Measurements from ENCODE around the gene SYT17. TPM values are rescaled to one million over a fixed set of nuclear protein-coding genes. Genes with fewer than 3 reads are reported as not detected.

Gene SYT17, protein sequence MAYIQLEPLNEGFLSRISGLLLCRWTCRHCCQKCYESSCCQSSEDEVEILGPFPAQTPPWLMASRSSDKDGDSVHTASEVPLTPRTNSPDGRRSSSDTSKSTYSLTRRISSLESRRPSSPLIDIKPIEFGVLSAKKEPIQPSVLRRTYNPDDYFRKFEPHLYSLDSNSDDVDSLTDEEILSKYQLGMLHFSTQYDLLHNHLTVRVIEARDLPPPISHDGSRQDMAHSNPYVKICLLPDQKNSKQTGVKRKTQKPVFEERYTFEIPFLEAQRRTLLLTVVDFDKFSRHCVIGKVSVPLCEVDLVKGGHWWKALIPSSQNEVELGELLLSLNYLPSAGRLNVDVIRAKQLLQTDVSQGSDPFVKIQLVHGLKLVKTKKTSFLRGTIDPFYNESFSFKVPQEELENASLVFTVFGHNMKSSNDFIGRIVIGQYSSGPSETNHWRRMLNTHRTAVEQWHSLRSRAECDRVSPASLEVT
- 6.6 and 10.7 TPM in 2 replicates for total RNA-seq
- long read RNA-seq, partial matches to known transcripts = 0 of 6 reads
- long read RNA-seq, other reads (novel, unspliced or antisense) = 6 of 6 reads

- H3K9me3 Mint-ChIP-seq (ENCODE audit: low read depth) = no peaks in the 10 kb centered on the region
- H3K27me3 Mint-ChIP-seq = peaks cover 37% of the 10 kb centered on the region
- peaks cover 5% of the 10 kb centered on the region for H3K4me1 Mint-ChIP-seq (ENCODE audit: low read depth)
- TF ChIP-seq, protein P1, sequence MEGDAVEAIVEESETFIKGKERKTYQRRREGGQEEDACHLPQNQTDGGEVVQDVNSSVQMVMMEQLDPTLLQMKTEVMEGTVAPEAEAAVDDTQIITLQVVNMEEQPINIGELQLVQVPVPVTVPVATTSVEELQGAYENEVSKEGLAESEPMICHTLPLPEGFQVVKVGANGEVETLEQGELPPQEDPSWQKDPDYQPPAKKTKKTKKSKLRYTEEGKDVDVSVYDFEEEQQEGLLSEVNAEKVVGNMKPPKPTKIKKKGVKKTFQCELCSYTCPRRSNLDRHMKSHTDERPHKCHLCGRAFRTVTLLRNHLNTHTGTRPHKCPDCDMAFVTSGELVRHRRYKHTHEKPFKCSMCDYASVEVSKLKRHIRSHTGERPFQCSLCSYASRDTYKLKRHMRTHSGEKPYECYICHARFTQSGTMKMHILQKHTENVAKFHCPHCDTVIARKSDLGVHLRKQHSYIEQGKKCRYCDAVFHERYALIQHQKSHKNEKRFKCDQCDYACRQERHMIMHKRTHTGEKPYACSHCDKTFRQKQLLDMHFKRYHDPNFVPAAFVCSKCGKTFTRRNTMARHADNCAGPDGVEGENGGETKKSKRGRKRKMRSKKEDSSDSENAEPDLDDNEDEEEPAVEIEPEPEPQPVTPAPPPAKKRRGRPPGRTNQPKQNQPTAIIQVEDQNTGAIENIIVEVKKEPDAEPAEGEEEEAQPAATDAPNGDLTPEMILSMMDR (IDR thresholded peaks at IDR 0.05; ENCODE audit: unreplicated experiment) = peak; percentile 91
- no peak within 1 kb of the TSS for H3K27ac Mint-ChIP-seq
- H3K4me3 Mint-ChIP-seq (ENCODE audit: low read depth) = peak within 1 kb of the TSS; percentile 73
- H3K36me3 Mint-ChIP-seq (ENCODE audit: insufficient read depth) = no peaks in the 10 kb centered on the region
- peak; percentile 79 for DNase-seq (ENCODE audit: low spot score, unreplicated experiment)
These were observed at the start of gene SYT17 for GRCh38 chr16:19167710-19168370. SYT17 (plus strand) TSS chr16:19168240; CDS start chr16:19168647, 407 bp downstream.

DNA sequence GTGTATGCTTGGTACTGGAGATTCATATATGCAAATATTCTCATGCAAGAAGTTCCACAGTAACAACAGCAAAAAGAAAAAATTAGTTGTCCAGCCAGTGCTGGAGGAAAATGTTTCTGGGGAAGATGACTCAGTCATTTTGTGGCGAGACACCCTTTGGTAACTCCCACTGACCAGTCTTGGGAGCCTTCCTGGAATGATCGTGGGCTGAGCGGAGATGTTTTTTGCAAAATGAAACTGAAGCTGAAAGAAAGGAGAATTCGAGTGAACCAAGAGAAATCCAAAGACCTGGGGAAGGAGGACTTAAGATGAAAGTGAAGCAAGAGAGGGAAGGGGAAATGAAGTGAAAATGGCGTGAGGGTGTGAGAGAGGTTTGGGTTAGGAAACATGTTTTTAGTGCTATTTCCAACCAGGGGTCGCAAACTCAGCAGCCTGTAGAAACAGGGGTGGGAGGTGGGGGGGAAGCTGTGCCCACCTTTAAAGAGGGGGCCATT, 49.1 kb upstream of the SYT17 start:
- Mint-ChIP-seq H3K4me3 (ENCODE audit: low read depth) (no peak overlapping the region), H3K9me3 (ENCODE audit: low read depth) (no peaks in the 10 kb centered on the region), H3K27me3 (peaks cover 21% of the 10 kb centered on the region), H3K27ac (no peak overlapping the region), H3K4me1 (ENCODE audit: low read depth) (peaks cover 1% of the 10 kb centered on the region), H3K36me3 (ENCODE audit: insufficient read depth) (no peaks in the 10 kb centered on the region)
- DNase-seq (ENCODE audit: low spot score, unreplicated experiment) = no peak
- TF ChIP-seq, protein P1 (IDR thresholded peaks at IDR 0.05; ENCODE audit: unreplicated experiment) = no peak

DNA sequence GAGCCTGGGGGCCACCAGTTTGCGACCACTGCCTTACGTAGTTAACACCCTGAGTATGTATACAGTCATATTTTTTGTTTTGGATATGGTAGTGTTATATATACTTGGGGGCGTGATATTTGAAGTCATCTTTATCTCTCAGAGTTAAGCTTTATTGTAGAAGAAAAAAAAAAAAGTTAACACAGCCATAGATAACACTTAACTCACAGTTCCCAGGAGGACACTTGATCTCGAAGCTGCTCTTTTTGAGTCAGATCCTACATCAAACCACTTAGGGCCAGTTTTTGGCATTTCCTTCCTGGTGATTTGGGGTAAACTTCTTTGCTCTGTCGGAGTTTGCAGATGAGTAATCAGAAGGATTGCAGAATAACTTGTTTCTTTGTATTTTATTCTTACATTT, 48.5 kb upstream of the SYT17 start:
- TF ChIP-seq, protein P1 (IDR thresholded peaks at IDR 0.05; ENCODE audit: unreplicated experiment) = no peak
- Mint-ChIP-seq H3K9me3 (ENCODE audit: low read depth) (no peaks in the 10 kb centered on the region), H3K4me3 (ENCODE audit: low read depth) (no peak overlapping the region), H3K4me1 (ENCODE audit: low read depth) (peaks cover 1% of the 10 kb centered on the region), H3K36me3 (ENCODE audit: insufficient read depth) (no peaks in the 10 kb centered on the region), H3K27me3 (peaks cover 21% of the 10 kb centered on the region), H3K27ac (no peak overlapping the region)
- no peak for DNase-seq (ENCODE audit: low spot score, unreplicated experiment)

- H3K36me3 Mint-ChIP-seq (ENCODE audit: insufficient read depth) = no peaks in the 10 kb centered on the region
- DNase-seq (ENCODE audit: low spot score, unreplicated experiment) = no peak
- peaks cover 3% of the 10 kb centered on the region for H3K27me3 Mint-ChIP-seq
- H3K4me3 Mint-ChIP-seq (ENCODE audit: low read depth) = no peak overlapping the region
- no peak overlapping the region for H3K27ac Mint-ChIP-seq
- H3K4me1 Mint-ChIP-seq (ENCODE audit: low read depth) = peaks cover 1% of the 10 kb centered on the region
- no peaks in the 10 kb centered on the region for H3K9me3 Mint-ChIP-seq (ENCODE audit: low read depth)
- TF ChIP-seq, protein P1 (IDR thresholded peaks at IDR 0.05; ENCODE audit: unreplicated experiment) = no peak
These were observed 44.4 kb upstream of the SYT17 start for GRCh38 chr16:19123535-19124178.

DNA sequence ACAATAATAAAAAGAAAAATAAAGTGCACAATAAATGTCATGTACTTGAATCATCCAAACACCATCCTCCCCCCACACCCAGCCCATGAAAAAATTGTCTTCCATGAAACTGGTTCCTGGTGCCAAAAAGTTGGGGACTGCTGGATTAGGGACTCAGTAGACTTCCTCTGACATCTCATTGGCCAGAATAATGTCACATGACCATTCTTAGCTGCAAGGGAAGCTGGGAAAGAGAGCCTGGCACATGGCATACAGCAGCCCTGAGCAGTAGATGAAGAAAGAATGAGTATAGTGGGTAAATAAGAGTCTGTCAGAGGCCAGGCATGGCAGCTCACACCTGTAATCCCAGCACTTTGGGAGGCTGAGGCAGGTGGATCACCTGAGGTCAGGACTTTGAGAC, 41.7 kb upstream of the SYT17 start:
- H3K9me3 Mint-ChIP-seq (ENCODE audit: low read depth) = no peaks in the 10 kb centered on the region
- H3K4me1 Mint-ChIP-seq (ENCODE audit: low read depth) = peaks cover 1% of the 10 kb centered on the region
- H3K4me3 Mint-ChIP-seq (ENCODE audit: low read depth) = no peak overlapping the region

More for the DNA sequence above, 41.7 kb upstream of the SYT17 start:
- no peak overlapping the region for H3K27ac Mint-ChIP-seq
- no peak for DNase-seq (ENCODE audit: low spot score, unreplicated experiment)
- TF ChIP-seq, protein P1 (IDR thresholded peaks at IDR 0.05; ENCODE audit: unreplicated experiment) = no peak
- peaks cover 13% of the 10 kb centered on the region for H3K27me3 Mint-ChIP-seq
- no peaks in the 10 kb centered on the region for H3K36me3 Mint-ChIP-seq (ENCODE audit: insufficient read depth)
